Mucosa of stomach (tissue), 1 donor: ENCODE measurements around the gene TSFM.
"Not testable (repeated sequence)": the region's sequence is repeated elsewhere in the genome, so short reads cannot be mapped to it uniquely, and the experiment has no call there.

Experiments
- H3K27me3 ChIP-seq: one replicate; pipeline ENCODE4 v1.7.0; 2013; ENCODE audit warnings: mild to moderate bottlenecking, low read length; ENCODE audit not compliant: control insufficient read depth, insufficient read depth
- H3K36me3 ChIP-seq: one replicate; pipeline ENCODE4 v1.7.0; 2013; ENCODE audit warnings: low read length; ENCODE audit not compliant: control insufficient read depth, insufficient read depth
- H3K4me1 ChIP-seq: one replicate; pipeline ENCODE4 v1.7.0; 2013; ENCODE audit warnings: mild to moderate bottlenecking, low read length; ENCODE audit not compliant: control insufficient read depth, insufficient read depth
- H3K4me3 ChIP-seq: one replicate; pipeline ENCODE4 v1.7.0; 2013; ENCODE audit warnings: low read length
- H3K9ac ChIP-seq: one replicate; pipeline ENCODE4 v1.7.0; 2013; ENCODE audit warnings: mild to moderate bottlenecking, low read length, moderate library complexity
- H3K9me3 ChIP-seq: one replicate; pipeline ENCODE4 v1.7.0; 2013; ENCODE audit warnings: mild to moderate bottlenecking, low read length, moderate library complexity; ENCODE audit not compliant: control insufficient read depth
- donor health status: Pancreatic carcinoma.

The TSFM gene

GRCh38 chr12:57770734-57771133 is 11.9 kb upstream of the TSFM start:
- no peaks in the 10 kb centered on the region for H3K36me3 ChIP-seq
- H3K4me3 ChIP-seq = no peak overlapping the region
- H3K4me1 ChIP-seq = peaks cover 22% of the 10 kb centered on the region
- H3K9me3 ChIP-seq = no peaks in the 10 kb centered on the region
- H3K27me3 ChIP-seq = peaks cover 18% of the 10 kb centered on the region
- no peak overlapping the region for H3K9ac ChIP-seq

- Histone ChIP-seq H3K4me1 (peaks cover 16% of the 10 kb centered on the region), H3K36me3 (no peaks in the 10 kb centered on the region), H3K9ac (peak overlapping the region; percentile 87), H3K4me3 (peak overlapping the region; percentile 90), H3K27me3 (peaks cover 12% of the 10 kb centered on the region), H3K9me3 (no peaks in the 10 kb centered on the region)
Observed at GRCh38 chr12:57771236-57771872, 11.2 kb upstream of the TSFM start.

GRCh38 chr12:57771873-57772428 is 10.6 kb upstream of the TSFM start, which contains the start of gene METTL1:
TSS of gene METTL1 (minus strand) at chr12:57772105. CDS start at chr12:57772083, 22 bp downstream.
- H3K4me1 ChIP-seq = peaks cover 10% of the 10 kb centered on the region
- H3K9ac ChIP-seq = peak within 1 kb of the TSS; percentile 87
- H3K36me3 ChIP-seq = no peaks in the 10 kb centered on the region
- peaks cover 6% of the 10 kb centered on the region for H3K27me3 ChIP-seq
- H3K4me3 ChIP-seq = peak within 1 kb of the TSS; percentile 90
- no peaks in the 10 kb centered on the region for H3K9me3 ChIP-seq

- no peaks in the 10 kb centered on the region for H3K9me3 ChIP-seq
- no peaks in the 10 kb centered on the region for H3K36me3 ChIP-seq
- peak within 1 kb of the TSS; percentile 87 for H3K9ac ChIP-seq
- no peaks in the 10 kb centered on the region for H3K27me3 ChIP-seq
- H3K4me3 ChIP-seq = peak within 1 kb of the TSS; percentile 90
- H3K4me1 ChIP-seq = peaks cover 7% of the 10 kb centered on the region
Observed at GRCh38 chr12:57772429-57773322, 9.9 kb upstream of the TSFM start, which contains the start of gene EEF1AKMT3. TSS of gene EEF1AKMT3 (plus strand) at chr12:57772614. CDS start at chr12:57772725, 111 bp downstream.

GRCh38 chr12:57774634-57775033 is 8.0 kb upstream of the TSFM start:
- not testable (repeated sequence) for H3K36me3 ChIP-seq, H3K4me1 ChIP-seq, H3K9ac ChIP-seq, H3K27me3 ChIP-seq, H3K9me3 ChIP-seq, H3K4me3 ChIP-seq

GRCh38 chr12:57775044-57775443 is 7.5 kb upstream of the TSFM start:
- H3K36me3 ChIP-seq = no peaks in the 10 kb centered on the region
- H3K27me3 ChIP-seq = no peaks in the 10 kb centered on the region
- H3K4me1 ChIP-seq = peaks cover 7% of the 10 kb centered on the region
- no peak overlapping the region for H3K4me3 ChIP-seq
- H3K9me3 ChIP-seq = no peaks in the 10 kb centered on the region
- H3K9ac ChIP-seq = no peak overlapping the region

- no peaks in the 10 kb centered on the region for H3K9me3 ChIP-seq
Observed at GRCh38 chr12:57775563-57776246, 6.9 kb upstream of the TSFM start.

GRCh38 chr12:57776247-57776587 is 6.4 kb upstream of the TSFM start:
- H3K36me3 ChIP-seq = no peaks in the 10 kb centered on the region
- no peak overlapping the region for H3K9ac ChIP-seq
- no peaks in the 10 kb centered on the region for H3K9me3 ChIP-seq
- H3K27me3 ChIP-seq = no peaks in the 10 kb centered on the region
- peaks cover 7% of the 10 kb centered on the region for H3K4me1 ChIP-seq
- no peak overlapping the region for H3K4me3 ChIP-seq

More at GRCh38 chr12:57775563-57776246, 6.9 kb upstream of the TSFM start:
- H3K27me3 ChIP-seq = no peaks in the 10 kb centered on the region
- H3K4me1 ChIP-seq = peaks cover 7% of the 10 kb centered on the region
- no peak overlapping the region for H3K4me3 ChIP-seq
- no peaks in the 10 kb centered on the region for H3K36me3 ChIP-seq
- no peak overlapping the region for H3K9ac ChIP-seq

GRCh38 chr12:57777367-57777766 is 5.2 kb upstream of the TSFM start:
- peaks cover 11% of the 10 kb centered on the region for H3K4me1 ChIP-seq

GRCh38 chr12:57777911-57778310 is 4.7 kb upstream of the TSFM start:
- no peak overlapping the region for H3K4me3 ChIP-seq
- H3K27me3 ChIP-seq = no peaks in the 10 kb centered on the region
- no peak overlapping the region for H3K9ac ChIP-seq
- H3K4me1 ChIP-seq = peaks cover 9% of the 10 kb centered on the region
- H3K9me3 ChIP-seq = no peaks in the 10 kb centered on the region
- no peaks in the 10 kb centered on the region for H3K36me3 ChIP-seq

More at GRCh38 chr12:57777367-57777766, 5.2 kb upstream of the TSFM start:
- Histone ChIP-seq H3K9me3 (no peaks in the 10 kb centered on the region), H3K36me3 (no peaks in the 10 kb centered on the region), H3K27me3 (no peaks in the 10 kb centered on the region), H3K4me3 (no peak overlapping the region), H3K9ac (no peak overlapping the region)

GRCh38 chr12:57779736-57780135 is 2.9 kb upstream of the TSFM start:
- H3K9ac ChIP-seq = no peak overlapping the region
- H3K36me3 ChIP-seq = no peaks in the 10 kb centered on the region
- no peak overlapping the region for H3K4me3 ChIP-seq
- H3K4me1 ChIP-seq = peaks cover 4% of the 10 kb centered on the region
- H3K27me3 ChIP-seq = no peaks in the 10 kb centered on the region
- no peaks in the 10 kb centered on the region for H3K9me3 ChIP-seq
